Endothelial cell of coronary artery (primary cell): ENCODE results near the gene RBBP8. TPM values are rescaled to one million over a fixed set of nuclear protein-coding genes. Genes with fewer than 3 reads are reported as not detected.

Experiments used
- total RNA-seq: library from RNA; depleted of rRNA; stranded (reverse); fragments of >200 nt; gene quantifications from 2 replicates; pipeline ENCODE4 v1.2.3, GENCODE V29; 2014

RBBP8 gene
- 11.5 and 12.1 TPM in 2 replicates for total RNA-seq

DNA sequence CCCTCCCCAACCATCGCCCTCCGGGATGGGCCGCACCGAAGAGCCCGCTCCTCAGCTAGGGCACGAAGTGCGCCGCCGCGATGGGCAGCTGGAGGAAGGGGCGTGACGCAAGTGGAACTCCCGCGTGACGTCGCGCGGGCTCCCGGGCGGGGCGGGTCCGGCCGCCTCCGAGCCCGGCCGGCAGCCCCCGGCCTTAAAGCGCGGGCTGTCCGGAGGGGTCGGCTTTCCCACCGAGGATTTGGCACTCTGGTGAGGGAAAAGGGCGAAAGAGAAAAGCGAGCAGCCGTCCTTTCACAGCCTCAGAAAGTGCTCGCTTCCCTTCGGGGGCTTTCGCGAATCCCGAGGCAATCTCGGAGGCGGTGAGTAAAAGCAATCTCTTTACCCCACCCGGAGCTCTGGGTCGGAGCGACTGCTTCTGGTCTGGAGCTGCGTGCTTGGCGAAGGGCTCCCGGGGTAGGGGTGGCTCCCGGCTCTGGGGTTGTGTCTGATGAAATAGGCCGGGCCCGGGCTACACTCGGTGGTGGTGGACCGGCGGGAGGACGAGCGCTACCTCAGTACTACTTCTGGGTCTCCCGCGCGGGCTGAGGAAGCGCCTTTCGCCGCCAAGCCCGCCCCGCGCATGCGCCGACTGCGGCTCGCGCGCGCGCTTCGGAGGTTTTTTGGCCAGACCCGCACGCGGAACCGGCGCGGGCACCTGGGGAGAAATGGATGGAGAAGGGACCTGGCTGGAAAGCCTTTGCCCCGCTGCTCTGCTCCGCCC is at the start of gene RBBP8:
Gene RBBP8 (plus strand): TSS at position 123 of the 760 bp plus-strand sequence. CDS start 3,524 bp downstream, outside the sequence.

Other genes starting within 250 kb of the RBBP8 start
- 22.7 and 28.6 TPM in 2 replicates for gene CABLES1, start 202.2 kb downstream of the RBBP8 start, total RNA-seq